Measurements from ENCODE around the gene CSE1L.
"Not testable (repeated sequence)": the region's sequence is repeated elsewhere in the genome, so short reads cannot be mapped to it uniquely, and the experiment has no call there.

Gene CSE1L

DNA sequence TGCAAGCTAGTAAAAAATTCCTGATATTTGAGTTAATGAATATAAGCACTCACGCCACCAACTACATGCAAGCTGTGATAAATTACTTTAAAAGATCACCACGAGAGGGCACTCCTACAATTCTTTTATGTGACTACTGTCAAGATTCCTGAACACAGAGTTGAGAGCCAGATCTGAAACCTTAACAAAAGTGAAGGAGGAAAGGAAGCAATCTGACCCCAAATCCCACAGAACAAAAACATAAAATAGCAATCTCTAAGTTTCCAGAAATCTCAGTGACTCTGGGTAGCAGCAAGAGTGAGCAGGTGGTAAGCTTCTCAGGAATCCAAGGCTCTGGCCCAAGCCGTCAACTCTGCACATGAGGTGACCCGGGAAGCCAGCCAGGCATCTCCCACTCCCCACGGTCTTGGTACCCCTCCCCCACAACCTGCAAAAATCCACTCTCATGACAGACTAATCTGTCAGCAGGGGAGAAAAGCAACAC lies 86.9 kb downstream of the CSE1L start:
- DNase-seq, result no peak

DNA sequence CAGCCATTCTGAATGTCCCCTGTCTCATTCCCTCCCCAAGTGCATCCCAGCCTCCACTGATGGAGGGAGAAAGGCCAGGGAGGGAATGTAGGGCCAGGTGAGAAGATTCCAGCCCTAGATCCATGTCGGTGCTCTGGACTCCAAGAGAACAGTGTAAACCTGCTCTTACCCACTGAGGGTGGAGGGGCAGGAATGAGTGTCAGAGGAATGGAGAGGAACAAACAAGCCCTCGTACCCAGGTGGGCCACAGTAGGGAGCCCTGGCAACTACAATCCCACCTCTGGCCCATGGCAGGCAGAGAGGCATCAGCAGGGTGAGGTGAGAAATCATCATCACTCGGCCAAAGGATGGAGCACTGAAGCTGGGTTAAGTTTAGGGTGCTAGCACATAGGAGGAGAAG lies 87.5 kb downstream of the CSE1L start:
- no peak for DNase-seq

DNA sequence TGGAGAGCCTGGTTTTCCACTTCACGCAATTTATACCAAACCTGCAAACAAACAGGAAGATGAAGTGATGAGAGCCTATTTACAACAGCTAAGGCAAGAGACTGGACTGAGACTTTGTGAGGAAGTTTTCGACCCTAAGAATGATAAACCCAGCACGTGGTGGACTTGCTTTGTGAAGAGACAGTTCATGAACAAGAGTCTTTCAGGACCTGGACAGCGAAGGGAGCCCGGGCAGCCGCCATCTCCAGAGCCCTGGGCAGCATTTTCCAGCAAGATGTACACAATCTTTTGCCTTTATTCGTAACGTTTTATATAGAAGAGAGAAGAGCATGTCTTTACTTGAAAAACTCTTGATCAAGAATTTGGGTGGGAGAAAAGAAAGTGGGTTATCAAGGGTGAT lies 88.7 kb downstream of the CSE1L start:
- not testable (repeated sequence) for DNase-seq

DNA sequence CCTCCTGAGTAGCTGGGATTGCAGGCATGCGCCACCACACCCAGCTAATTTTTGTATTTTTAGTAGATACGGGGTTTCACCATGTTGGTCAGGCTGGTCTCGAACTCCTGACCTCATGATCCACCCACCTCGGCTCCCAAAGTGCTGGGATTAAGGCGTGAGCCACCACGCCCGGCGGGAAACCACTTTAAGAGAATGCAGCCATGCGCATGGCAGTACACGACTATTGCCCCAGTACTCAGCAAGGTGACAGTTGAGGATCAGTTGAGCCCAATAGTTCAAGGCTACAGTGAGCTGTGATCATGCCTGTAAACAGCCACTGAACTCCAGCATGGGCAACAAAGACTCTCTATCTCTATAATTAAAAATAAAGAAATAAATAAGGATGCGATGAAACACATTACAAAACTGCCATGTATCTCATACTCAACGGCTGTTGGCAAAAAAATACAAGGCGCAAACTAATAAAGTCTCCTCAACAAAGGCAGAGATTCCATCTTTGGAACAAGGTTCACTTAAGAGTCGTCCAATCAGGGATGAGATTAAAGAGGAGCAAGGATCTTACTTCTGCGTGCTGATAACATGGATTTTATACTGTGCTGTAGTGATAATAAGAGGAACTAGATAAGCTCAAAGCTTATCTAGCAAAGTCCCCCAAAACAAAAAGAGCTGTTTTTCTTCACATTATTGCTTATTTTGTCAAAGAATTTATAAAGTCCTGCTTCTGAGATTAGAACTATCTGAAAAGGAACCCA lies 90.9 kb downstream of the CSE1L start:
- no peak for DNase-seq

DNA sequence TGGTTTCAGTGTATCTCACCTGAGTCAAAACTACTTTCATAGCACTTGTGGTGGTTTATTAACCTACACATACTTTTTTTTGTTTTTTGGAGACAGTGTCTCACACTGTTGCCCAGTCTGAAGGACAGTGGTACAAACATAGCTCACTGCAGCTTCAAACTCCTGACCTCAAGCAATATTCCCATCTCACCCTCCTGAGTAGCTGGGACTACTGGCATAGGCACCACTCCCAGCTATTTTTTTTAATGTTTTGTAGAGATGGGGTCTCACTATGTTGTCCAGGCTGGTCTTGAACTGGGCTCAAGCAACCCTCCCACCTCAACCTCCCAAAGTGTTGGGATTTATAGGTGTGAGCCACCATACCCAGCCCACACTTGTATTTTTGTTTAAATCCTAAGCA lies 92.3 kb downstream of the CSE1L start:
- no peak for DNase-seq

DNA sequence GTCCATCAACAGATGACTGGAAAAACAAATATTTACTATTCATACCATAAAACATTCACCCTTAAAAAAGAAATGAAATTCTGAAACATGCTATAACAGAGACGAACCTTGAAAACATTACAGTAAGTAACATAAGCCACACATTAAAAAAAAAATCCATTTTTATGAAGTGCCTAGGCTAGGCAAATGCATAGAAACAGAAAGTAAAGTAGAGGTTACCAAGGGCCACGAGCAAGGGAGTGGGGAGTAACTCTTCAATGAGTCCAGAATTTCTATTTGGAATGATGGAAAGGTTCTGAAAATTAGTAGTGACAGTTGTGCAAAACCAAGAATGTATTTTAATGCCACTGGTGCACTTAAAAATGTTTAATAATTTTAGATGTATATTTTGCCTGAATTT lies 94.3 kb downstream of the CSE1L start:
- DNase-seq, result no peak

DNA sequence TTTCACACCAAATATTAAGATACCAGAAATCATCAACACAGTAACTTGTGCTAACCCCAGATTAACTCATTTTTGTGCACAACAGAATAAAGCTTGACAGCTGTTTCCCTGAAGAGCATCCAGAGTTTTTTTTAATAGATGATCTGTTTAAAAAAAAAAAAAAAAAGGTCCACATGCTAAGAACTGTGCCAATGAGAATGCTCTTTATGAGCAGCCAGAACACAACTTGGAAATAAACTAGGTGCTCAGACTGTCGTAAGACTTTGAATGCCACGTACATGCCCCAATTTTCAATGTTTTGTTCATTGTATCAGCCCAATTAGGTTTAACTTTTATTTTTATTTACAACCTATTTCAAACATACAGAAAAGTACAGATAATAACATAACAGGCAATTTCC lies 94.7 kb downstream of the CSE1L start:
- DNase-seq, result no peak
